Mesenchymal stem cell (in vitro differentiated cells and primary cell): ENCODE measurements around the gene MED14.
A peak's percentile ranks its signal among the peaks of the same experiment; 100 is the strongest.

ENCODE experiments used
- DNase-seq: peaks from one replicate; pipeline ENCODE4 v3.0.0-alpha.2; 2013
- H2AFZ ChIP-seq: one replicate; pipeline ENCODE4 v1.6.1; 2013; ENCODE audit warnings: low read depth, mild to moderate bottlenecking, control low read depth, inconsistent platforms, low read length, moderate library complexity
- H2AK5ac ChIP-seq: 2 replicates; pipeline ENCODE4 v1.6.1; 2013; ENCODE audit warnings: low read length, moderate library complexity, mild to moderate bottlenecking, inconsistent platforms; ENCODE audit not compliant: severe bottlenecking
- H2BK120ac ChIP-seq: one replicate; pipeline ENCODE4 v1.6.1; 2013; ENCODE audit warnings: low read depth, mild to moderate bottlenecking, inconsistent platforms, low read length, moderate library complexity
- H2BK12ac ChIP-seq, 2 experiments: one replicate each; pipeline ENCODE4 v1.6.1; 2013; ENCODE audit warnings: inconsistent platforms in 2 of 2, low read length in 2 of 2, mild to moderate bottlenecking in 2 of 2, moderate library complexity in 2 of 2, control low read depth in 1 of 2
- H2BK15ac ChIP-seq: one replicate; pipeline ENCODE4 v1.6.1; 2013; ENCODE audit warnings: mild to moderate bottlenecking, low read depth, inconsistent platforms; ENCODE audit not compliant: poor library complexity, severe bottlenecking
- H2BK5ac ChIP-seq: 2 replicates; pipeline ENCODE4 v1.6.1; 2013; ENCODE audit warnings: low read depth, mild to moderate bottlenecking, low read length, control low read depth, inconsistent platforms; ENCODE audit not compliant: poor library complexity, severe bottlenecking
- H3K14ac ChIP-seq, 2 experiments: one replicate each; pipeline ENCODE4 v1.6.1; 2013; ENCODE audit warnings: inconsistent platforms in 2 of 2, low read length in 2 of 2, control low read depth in 1 of 2, mild to moderate bottlenecking in 1 of 2, moderate library complexity in 1 of 2
- H3K18ac ChIP-seq, 2 experiments: one replicate each; pipeline ENCODE4 v1.6.1; 2013; ENCODE audit warnings: inconsistent platforms in 2 of 2, low read length in 2 of 2, control low read depth in 1 of 2, low read depth in 1 of 2, mild to moderate bottlenecking in 1 of 2
- H3K23ac ChIP-seq, 2 experiments: one replicate each; pipeline ENCODE4 v1.6.1; 2013; ENCODE audit warnings: inconsistent platforms in 2 of 2, low read length in 2 of 2, mild to moderate bottlenecking in 2 of 2, moderate library complexity in 2 of 2, control low read depth in 1 of 2
- H3K27ac ChIP-seq: 2 replicates; pipeline ENCODE4 v1.5.1; 2013; ENCODE audit warnings: mild to moderate bottlenecking, moderate library complexity, low read length, control low read depth, inconsistent platforms; ENCODE audit not compliant: poor library complexity, severe bottlenecking
- H3K27me3 ChIP-seq, 2 experiments: 2 replicates each; pipeline versions ENCODE4 v1.6.1 to v1.7.0; 2013; ENCODE audit warnings: low read length in 2 of 2, mild to moderate bottlenecking in 2 of 2, moderate library complexity in 2 of 2, control low read depth in 1 of 2, inconsistent platforms in 1 of 2; ENCODE audit not compliant: control insufficient read depth in 1 of 2, insufficient read depth in 1 of 2
- H3K36me3 ChIP-seq, 2 experiments: 2 replicates each; pipeline versions ENCODE4 v1.6.1 to v1.7.0; 2013; ENCODE audit warnings: low read length in 2 of 2, control low read depth in 1 of 2, inconsistent platforms in 1 of 2, low read depth in 1 of 2, mild to moderate bottlenecking in 1 of 2; ENCODE audit not compliant: insufficient read depth in 2 of 2, control insufficient read depth in 1 of 2
- H3K4ac ChIP-seq, 2 experiments: one replicate each; pipeline ENCODE4 v1.6.1; 2013; ENCODE audit warnings: inconsistent platforms in 2 of 2, low read length in 2 of 2, mild to moderate bottlenecking in 2 of 2, moderate library complexity in 2 of 2, control low read depth in 1 of 2, low read depth in 1 of 2
- H3K4me1 ChIP-seq: 2 replicates; pipeline ENCODE4 v1.6.1; 2013; ENCODE audit warnings: low read depth, low read length, control low read depth; ENCODE audit not compliant: control insufficient read depth, insufficient read depth
- H3K4me2 ChIP-seq: 2 replicates; pipeline ENCODE4 v1.6.1; 2013; ENCODE audit warnings: low read length, mild to moderate bottlenecking, inconsistent platforms; ENCODE audit not compliant: poor library complexity, severe bottlenecking
- H3K4me3 ChIP-seq, 2 experiments: 2 replicates each; pipeline versions ENCODE4 v1.5.1 to v1.7.0; 2013; ENCODE audit warnings: low read length in 2 of 2, mild to moderate bottlenecking in 2 of 2, control low read depth in 1 of 2, low read depth in 1 of 2; ENCODE audit not compliant: insufficient read depth in 1 of 2
- H3K79me1 ChIP-seq: replicated peaks from 2 replicates; pipeline ENCODE4 v1.6.1; 2013; ENCODE audit warnings: mild to moderate bottlenecking, control low read depth, low read length, inconsistent platforms; ENCODE audit not compliant: poor library complexity, severe bottlenecking
- H3K9ac ChIP-seq: 2 replicates; pipeline ENCODE4 v1.7.0; 2013; ENCODE audit warnings: mild to moderate bottlenecking, low read length, moderate library complexity
- H3K9me3 ChIP-seq: 2 replicates; pipeline ENCODE4 v1.7.0; 2013; ENCODE audit warnings: mild to moderate bottlenecking, low read length; ENCODE audit not compliant: control insufficient read depth
- H4K8ac ChIP-seq: one replicate; pipeline ENCODE4 v1.6.1; 2013; ENCODE audit warnings: inconsistent platforms, mild to moderate bottlenecking, low read length, moderate library complexity
- H4K91ac ChIP-seq: one replicate; pipeline ENCODE4 v1.6.1; 2013; ENCODE audit warnings: mild to moderate bottlenecking, low read length, inconsistent platforms
- WGBS: methylation state at CpG from one replicate; pipeline ENCODE4 v1.1.7; 2013; ENCODE audit warnings: mixed read lengths; 5-methylcytosine and 5-hydroxymethylcytosine counted together

The MED14 gene

GRCh38 chrX:40653535-40653934 is 81.8 kb downstream of the MED14 start:
- Histone ChIP-seq H3K9me3 (no peaks in the 10 kb centered on the region), H3K4me2 (no peak overlapping the region), H2AK5ac (no peak overlapping the region), H3K14ac (no peak overlapping the region), H4K8ac (no peak overlapping the region), H3K79me1 (peaks cover 2% of the 10 kb centered on the region), H3K36me3 (peaks cover 7 to 41% of the 10 kb centered on the region in 2 experiments), H3K27ac (no peak overlapping the region), H2AFZ (no peak overlapping the region), H2BK12ac (no peak overlapping the region), H3K9ac (no peak overlapping the region), H2BK15ac (no peak overlapping the region), H4K91ac (no peak overlapping the region), H3K23ac (no peak overlapping the region), H3K4me1 (no peaks in the 10 kb centered on the region), H2BK5ac (no peak overlapping the region), H3K4ac (no peak overlapping the region), H3K4me3 (no peak overlapping the region), H2BK120ac (no peak overlapping the region), H3K27me3 (peaks cover 0 to 42% of the 10 kb centered on the region in 2 experiments), H3K18ac (no peak overlapping the region)
- DNase-seq: no peak
- 88% methylated on average over 2 of the region's 2 CpGs for WGBS

- WGBS: no CpG with 5 or more reads among the region's 1 CpG
- no peak overlapping the region for H2BK12ac ChIP-seq
- H3K9me3 ChIP-seq: no peaks in the 10 kb centered on the region
- no peak overlapping the region for H3K23ac ChIP-seq
- H2AK5ac ChIP-seq: no peak overlapping the region
- no peak overlapping the region for H2BK5ac ChIP-seq
- no peak overlapping the region for H3K18ac ChIP-seq
- H4K91ac ChIP-seq: no peak overlapping the region
- no peak overlapping the region for H3K14ac ChIP-seq
- no peak overlapping the region for H2BK120ac ChIP-seq
- H4K8ac ChIP-seq: no peak overlapping the region
- H3K4me1 ChIP-seq: no peaks in the 10 kb centered on the region
- H3K27me3 ChIP-seq: peaks cover 0 to 41% of the 10 kb centered on the region in 2 experiments
- no peak overlapping the region for H3K27ac ChIP-seq
- H3K4ac ChIP-seq: no peak overlapping the region
- no peak overlapping the region for H2BK15ac ChIP-seq
- H3K79me1 ChIP-seq: peaks cover 2% of the 10 kb centered on the region
- DNase-seq: no peak
- no peak overlapping the region for H3K4me2 ChIP-seq
- H3K9ac ChIP-seq: no peak overlapping the region
- no peak overlapping the region for H3K4me3 ChIP-seq
- no peak overlapping the region for H2AFZ ChIP-seq
- H3K36me3 ChIP-seq: peaks cover 4 to 41% of the 10 kb centered on the region in 2 experiments
These were observed 82.7 kb downstream of the MED14 start for GRCh38 chrX:40652664-40653063.

DNA sequence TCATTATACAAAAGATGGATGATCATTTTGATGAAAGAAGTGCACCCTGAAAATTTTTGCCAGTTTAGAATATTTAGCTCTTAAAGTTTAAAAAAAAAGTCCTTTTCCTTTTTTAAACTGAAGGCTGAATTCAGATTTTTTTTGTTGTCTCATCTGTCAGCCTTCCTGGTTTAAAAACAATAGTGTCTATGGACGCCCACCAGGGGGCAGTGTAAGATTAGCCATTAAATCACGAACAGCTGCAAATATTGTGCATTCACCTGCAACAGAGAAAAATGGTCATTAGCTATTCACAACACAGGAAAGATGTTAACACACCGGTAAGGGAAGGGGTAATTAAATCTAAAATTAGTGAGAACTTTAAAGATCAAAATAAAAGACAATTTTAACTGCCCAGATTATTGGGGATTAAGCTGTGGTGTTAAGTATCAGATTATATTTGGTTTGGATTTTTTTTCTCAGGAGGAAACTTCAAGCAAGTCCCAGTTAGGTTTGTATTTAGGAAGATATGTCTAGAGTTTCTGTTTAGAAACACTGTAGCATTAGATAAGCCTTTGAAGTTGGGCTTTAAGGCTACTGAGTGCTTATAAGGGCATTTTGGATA is 83.6 kb downstream of the MED14 start:
- H4K8ac ChIP-seq: no peak overlapping the region
- H3K4me2 ChIP-seq: no peak overlapping the region
- H2BK5ac ChIP-seq: no peak overlapping the region
- H2BK12ac ChIP-seq: no peak overlapping the region
- no peak overlapping the region for H3K27ac ChIP-seq
- H3K4ac ChIP-seq: no peak overlapping the region
- H3K4me1 ChIP-seq: no peaks in the 10 kb centered on the region
- no peak overlapping the region for H4K91ac ChIP-seq
- no peak overlapping the region for H3K9ac ChIP-seq
- no peak overlapping the region for H2BK15ac ChIP-seq
- no peak overlapping the region for H3K14ac ChIP-seq
- H3K36me3 ChIP-seq: peaks cover 0 to 34% of the 10 kb centered on the region in 2 experiments
- H3K9me3 ChIP-seq: no peaks in the 10 kb centered on the region
- H2AFZ ChIP-seq: no peak overlapping the region
- peaks cover 2% of the 10 kb centered on the region for H3K79me1 ChIP-seq
- H3K23ac ChIP-seq: no peak overlapping the region
- WGBS: 0% methylated on average over 1 of the region's 3 CpGs
- no peak overlapping the region for H3K18ac ChIP-seq
- peaks cover 0 to 34% of the 10 kb centered on the region in 2 experiments for H3K27me3 ChIP-seq
- no peak overlapping the region for H3K4me3 ChIP-seq
- DNase-seq: peak; percentile 58
- H2AK5ac ChIP-seq: no peak overlapping the region
- H2BK120ac ChIP-seq: no peak overlapping the region

DNA sequence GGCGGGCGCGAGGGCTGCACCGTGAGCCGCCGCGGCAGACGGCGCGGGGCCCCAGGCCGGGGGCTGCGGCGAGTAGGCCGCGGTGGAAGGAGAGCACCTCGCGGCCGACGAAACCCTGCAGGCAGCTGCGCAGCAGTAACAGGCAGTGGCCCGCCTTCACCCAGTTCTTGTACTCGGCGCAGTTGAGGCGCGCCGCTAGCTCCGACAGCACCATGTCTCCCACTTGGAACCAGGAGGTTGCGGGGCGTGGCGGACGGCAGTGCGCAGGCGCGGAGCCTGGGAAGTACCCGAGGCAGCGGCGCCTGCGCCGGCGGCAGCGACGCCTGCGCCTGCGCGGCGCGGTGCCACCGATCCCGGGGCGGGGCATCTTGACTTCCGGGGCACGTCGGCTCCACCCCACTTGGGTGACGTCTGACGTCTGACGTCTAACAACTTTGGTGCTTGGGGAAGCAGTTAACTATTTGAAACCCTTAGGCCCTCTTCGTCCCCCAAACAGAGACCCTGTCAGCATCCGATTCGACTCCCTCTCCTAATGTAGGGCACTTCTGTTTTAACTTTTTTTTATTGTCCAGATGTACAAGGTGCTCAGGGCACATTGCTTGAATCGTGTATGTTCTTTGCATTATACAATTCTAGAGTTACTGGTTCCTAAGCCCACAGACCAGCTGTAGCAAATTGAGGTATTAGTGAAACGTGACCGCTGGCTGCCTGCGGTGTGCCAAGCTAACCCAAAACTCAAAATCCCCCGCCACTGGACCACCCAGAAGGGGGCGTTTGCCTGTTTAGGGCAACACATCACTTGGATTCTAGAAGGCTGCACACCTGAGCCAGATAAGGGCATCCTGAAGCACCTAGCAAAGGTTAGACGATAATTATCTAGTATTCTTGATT is 87.8 kb downstream of the MED14 start, which contains the start of gene CXorf38:
TSS of gene CXorf38 (minus strand) at position 255 of the 891 bp plus-strand sequence. CDS start at position 214, 41 bp downstream.
- Histone ChIP-seq H3K9me3 (no peaks in the 10 kb centered on the region), H3K4me3 (peak within 1 kb of the TSS; percentile 85 to 90), H3K27ac (peak within 1 kb of the TSS; percentile 54), H3K23ac (peak within 1 kb of the TSS in 1 of 2 experiments; percentile 87), H3K18ac (peak within 1 kb of the TSS; percentile 21 to 46), H2BK120ac (peak within 1 kb of the TSS; percentile 49), H4K91ac (peak within 1 kb of the TSS; percentile 27), H3K4me2 (peak within 1 kb of the TSS; percentile 68), H3K14ac (no peak within 1 kb of the TSS), H3K4ac (peak within 1 kb of the TSS in 1 of 2 experiments; percentile 47), H2AFZ (peak within 1 kb of the TSS; percentile 71), H3K27me3 (peaks cover 0 to 16% of the 10 kb centered on the region in 2 experiments), H2BK12ac (no peak within 1 kb of the TSS), H3K36me3 (peaks cover 3 to 11% of the 10 kb centered on the region in 2 experiments), H2BK15ac (no peak within 1 kb of the TSS), H3K4me1 (peaks cover 4% of the 10 kb centered on the region), H2BK5ac (no peak within 1 kb of the TSS), H3K9ac (peak within 1 kb of the TSS; percentile 87), H4K8ac (peak within 1 kb of the TSS; percentile 69), H3K79me1 (no peaks in the 10 kb centered on the region), H2AK5ac (no peak within 1 kb of the TSS)
- 6% methylated on average over 38 of the region's 66 CpGs for WGBS
- peak; percentile 80 for DNase-seq
